Cortex of kidney (tissue), 1 donor: Measurements from ENCODE around the gene RNF214.
"Not testable (repeated sequence)": the region's sequence is repeated elsewhere in the genome, so short reads cannot be mapped to it uniquely, and the experiment has no call there.

Source experiments
- DNase-seq: peaks from one replicate; lab custom pipeline; 2025; lab: John Stamatoyannopoulos, UW

RNF214 gene

GRCh38 chr11:117197516-117198456, 34.7 kb upstream of the RNF214 start:
- no peak for DNase-seq

- DNase-seq, result no peak
These were observed 33.9 kb upstream of the RNF214 start for GRCh38 chr11:117198613-117199012.

- DNase-seq, result no peak
These were observed 33.2 kb upstream of the RNF214 start, which contains the start of gene TAGLN for GRCh38 chr11:117199053-117199915. TSS of gene TAGLN (plus strand) at chr11:117199370. CDS start at chr11:117203014, 3,644 bp downstream.

GRCh38 chr11:117199916-117200812, 32.3 kb upstream of the RNF214 start:
- DNase-seq, result no peak

GRCh38 chr11:117200813-117201657, 31.4 kb upstream of the RNF214 start:
- no peak for DNase-seq

GRCh38 chr11:117201658-117202305, 30.7 kb upstream of the RNF214 start:
- no peak for DNase-seq

- no peak for DNase-seq
These were observed 29.9 kb upstream of the RNF214 start for GRCh38 chr11:117202386-117203068.

- DNase-seq, result no peak
These were observed 29.4 kb upstream of the RNF214 start for GRCh38 chr11:117203069-117203407.

- no peak for DNase-seq
These were observed 28.0 kb upstream of the RNF214 start for GRCh38 chr11:117204283-117205080.

- DNase-seq, result no peak
These were observed 27.2 kb upstream of the RNF214 start for GRCh38 chr11:117205211-117205818.

- DNase-seq, result not testable (repeated sequence)
These were observed 26.4 kb upstream of the RNF214 start for GRCh38 chr11:117206111-117206510.

GRCh38 chr11:117206859-117207258, 25.6 kb upstream of the RNF214 start:
- not testable (repeated sequence) for DNase-seq

- not testable (repeated sequence) for DNase-seq
These were observed 25.0 kb upstream of the RNF214 start for GRCh38 chr11:117207481-117207880.

- not testable (repeated sequence) for DNase-seq
These were observed 23.8 kb upstream of the RNF214 start for GRCh38 chr11:117208710-117209109.

GRCh38 chr11:117209351-117210125, 22.9 kb upstream of the RNF214 start:
- not testable (repeated sequence) for DNase-seq

GRCh38 chr11:117210620-117211019, 21.9 kb upstream of the RNF214 start:
- no peak for DNase-seq

- DNase-seq, result no peak
These were observed 19.6 kb upstream of the RNF214 start for GRCh38 chr11:117212697-117213355.
